HG03565 (cell line): ENCODE measurements around the gene ABHD6.
"Not testable (repeated sequence)": the region's sequence is repeated elsewhere in the genome, so short reads cannot be mapped to it uniquely, and the experiment has no call there.

Experiments used
- ATAC-seq: cut with Tn5 transposase; IDR thresholded peaks from one replicate; pipeline ENCODE4 v1.9.1; 2021; ENCODE audit warnings: mild to moderate bottlenecking, moderate library complexity; ENCODE audit not compliant: unreplicated experiment

The ABHD6 gene

DNA sequence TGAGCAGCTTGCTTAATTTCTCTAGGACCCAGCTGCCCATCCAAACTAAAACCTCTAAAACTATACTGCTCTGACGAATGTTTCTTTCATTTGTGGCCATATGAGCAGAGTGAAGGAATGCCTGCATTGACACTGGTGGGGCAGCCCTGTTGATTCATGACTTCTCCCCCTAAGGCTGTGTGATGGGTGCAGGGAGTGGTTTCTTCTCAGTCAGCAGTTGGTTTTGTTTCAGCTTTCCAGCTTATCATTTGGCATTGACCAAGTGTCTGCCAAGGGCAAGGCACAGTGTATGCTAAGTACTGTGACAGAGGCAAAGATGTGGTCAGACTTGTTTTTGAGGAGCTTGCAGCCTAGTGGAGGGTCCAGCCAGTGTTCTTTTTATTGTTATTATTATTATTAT is 4.7 kb downstream of the ABHD6 start:
- no peak for ATAC-seq

DNA sequence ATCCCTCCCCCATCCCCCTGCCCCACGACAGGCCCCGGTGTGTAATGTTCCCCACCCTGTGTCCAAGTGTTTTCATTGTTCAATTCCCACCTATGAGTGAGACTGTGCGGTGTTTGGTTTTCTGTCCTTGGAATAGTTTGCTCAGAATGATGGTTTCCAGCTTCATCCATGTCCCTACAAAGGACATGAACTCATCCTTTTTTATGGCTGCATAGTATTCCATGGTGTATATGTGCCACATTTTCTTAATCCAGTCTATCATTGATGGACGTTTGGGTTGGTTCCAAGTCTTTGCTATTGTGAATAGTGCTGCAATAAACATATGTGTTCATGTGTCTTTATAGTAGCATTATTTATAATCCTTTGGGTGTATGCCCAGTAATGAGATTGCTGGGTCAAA is 5.3 kb downstream of the ABHD6 start:
- ATAC-seq: not testable (repeated sequence)

DNA sequence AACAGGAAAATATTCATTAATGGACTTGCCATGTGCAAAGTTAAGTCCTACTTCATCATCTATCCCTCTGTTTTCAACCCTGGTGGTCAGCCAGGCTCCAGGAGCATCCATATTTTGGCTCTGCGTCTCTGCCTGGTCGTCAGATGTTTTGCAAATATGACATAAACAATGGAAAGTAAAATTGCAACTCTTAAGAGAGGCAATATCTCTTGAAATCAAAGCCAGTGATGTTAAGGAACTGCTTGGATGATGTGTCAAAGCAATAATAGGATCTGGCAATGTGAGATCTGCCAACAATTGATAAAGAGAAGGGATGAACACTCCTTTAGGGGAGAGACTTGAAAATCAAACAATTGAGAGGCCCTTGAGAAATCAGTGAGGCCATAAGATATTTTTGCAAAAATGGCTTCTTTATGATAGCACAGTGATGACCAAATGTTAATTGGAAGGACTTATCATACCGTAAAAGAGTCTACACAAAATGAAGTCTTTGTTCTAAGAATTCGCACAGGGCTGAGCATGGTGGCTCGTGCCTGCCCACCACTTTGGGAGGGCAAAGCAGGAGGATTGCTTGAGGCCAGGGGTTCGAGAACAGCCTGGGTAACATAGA is 6.5 kb downstream of the ABHD6 start:
- no peak for ATAC-seq

DNA sequence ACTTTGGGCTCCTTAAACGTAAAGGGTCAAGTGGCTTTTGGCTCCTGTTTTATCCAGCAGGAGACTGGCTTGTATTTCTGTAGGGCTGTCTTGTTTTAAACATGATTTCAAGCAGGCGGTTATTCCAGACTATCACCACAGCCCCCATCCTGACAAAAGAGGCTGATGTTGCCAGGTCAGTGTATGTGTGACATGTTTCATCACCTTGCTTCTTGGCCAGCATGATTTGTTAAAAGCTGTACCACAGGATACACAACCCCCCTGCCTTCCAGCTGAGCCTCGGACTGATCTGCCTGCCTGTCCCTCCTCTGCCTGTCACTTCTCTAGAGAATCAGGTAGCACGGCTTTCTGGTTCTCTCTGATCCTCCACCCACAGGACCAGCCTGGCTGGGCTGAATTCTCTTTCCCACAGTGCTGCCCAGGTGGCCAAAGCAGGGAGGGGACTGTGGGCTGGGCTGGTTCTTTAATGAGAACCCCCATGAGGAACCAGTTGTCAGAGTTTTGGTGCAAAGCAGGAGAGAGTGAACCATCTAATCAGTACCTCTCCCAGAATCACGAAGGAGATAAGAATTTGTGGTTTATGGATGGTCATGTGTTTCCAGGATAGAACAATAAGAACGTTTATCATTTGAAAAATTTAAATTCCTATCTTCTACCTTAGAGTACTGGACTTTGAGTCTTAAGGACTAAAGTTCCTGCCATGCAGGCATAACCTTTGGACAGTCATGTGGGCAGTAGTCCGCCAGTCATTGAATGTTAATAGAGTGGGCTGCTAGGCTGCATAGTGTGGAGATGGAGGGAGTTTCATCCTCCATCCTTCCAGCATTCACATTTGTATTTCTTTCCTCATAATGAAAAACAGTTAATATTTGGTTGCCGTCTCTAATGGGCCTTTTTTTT is 8.8 kb downstream of the ABHD6 start:
- ATAC-seq: no peak

DNA sequence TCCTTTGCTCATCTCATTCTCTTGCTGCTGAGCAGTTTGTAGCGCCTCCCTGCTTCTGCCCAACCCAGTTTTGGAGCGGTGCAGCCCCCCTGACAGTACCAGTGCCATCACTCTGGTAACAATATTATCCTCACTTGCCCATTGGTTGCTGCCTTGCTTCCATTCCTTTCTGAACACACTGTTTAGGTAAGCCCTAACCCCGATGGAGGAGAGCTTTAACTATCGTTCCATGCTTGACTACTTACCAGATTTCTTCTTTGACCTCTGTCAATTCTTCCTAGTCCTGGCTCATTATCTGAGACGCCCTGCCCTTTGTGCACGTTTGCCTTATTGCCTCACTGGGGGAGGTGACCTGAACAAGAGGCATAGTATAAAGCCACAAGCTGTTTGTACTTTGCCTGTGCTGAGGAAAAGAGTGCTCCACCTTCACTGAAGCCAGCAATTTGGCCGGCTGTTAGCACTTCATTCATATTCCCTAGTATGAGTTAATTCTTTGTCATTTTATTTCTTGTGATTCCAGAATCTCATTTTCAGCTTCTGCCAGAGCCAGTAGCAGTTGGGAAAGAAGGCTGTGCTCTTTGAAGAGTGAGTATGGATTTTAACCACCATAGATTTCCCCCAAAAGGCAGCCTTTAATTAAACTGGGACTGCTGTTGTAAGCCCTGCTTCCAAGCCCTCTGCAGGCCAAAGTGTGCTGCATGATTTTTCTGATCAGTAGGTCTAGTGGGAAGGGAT is 11.9 kb downstream of the ABHD6 start:
- no peak for ATAC-seq

DNA sequence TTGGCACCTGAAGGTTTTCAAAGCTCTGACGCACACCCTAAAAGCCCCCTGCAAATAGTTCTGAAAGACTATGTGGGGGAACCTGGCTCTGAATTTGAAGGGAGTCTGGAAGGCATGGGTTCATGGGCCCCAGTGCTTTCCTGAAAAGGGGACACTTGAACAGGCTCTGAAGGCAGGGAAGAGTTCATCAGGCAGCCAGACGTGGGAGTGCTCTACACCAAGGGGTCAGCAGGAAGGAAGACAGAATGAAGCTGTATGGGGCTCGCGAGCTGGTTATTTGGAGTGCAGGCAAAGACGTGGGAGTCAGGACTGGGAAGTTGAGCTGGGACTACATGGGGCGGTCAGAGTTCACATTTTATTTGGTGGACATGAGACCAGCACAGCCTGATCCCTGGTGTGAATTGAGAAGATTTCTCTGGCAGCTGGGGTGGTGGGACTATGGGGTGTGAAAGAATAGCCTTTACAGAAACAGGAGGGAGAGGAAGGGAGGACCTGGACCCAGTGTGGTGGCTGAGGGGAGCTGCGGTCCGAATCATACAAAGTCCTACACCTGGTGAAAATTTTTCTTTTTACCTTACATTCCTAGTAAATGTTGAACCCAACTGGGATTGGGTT is 12.6 kb downstream of the ABHD6 start:
- ATAC-seq: no peak

DNA sequence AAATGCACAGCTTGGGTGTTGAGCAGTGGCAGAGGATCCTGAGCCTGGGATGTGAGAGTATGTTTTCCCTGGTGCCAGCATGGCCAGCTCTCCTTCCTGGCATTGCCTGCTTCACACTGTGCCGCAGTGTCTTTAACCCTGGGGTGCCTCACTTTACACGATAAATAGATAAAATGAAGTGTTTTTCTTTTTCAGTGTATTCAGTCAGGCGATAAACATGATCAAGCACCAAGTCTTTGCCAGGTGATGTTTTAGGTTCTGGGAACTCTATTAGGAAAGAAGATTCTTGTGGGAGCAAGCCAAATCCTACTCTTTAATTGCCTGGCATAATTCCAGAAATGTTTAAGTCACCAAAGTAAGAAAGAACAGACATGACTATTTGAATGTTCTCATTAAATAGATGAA is 14.0 kb downstream of the ABHD6 start:
- ATAC-seq: no peak

DNA sequence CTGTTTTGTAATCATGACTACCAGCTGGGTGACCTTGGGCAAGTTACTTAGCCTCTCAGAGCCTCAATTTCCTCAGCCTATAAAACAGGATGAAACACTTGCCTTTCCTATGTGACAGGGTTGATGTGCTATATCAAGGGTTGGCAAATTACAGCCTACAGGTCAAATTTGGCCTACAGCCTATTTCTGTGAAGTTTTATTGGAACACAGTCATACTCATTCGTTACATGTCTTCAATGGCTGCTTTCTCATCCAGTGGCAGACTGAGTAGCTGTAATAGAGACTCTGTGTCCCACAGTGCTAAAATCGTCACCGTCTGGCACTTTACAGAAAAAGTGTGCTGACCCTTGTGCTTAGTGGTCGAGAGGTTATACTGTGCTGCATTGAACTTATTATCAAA is 16.6 kb downstream of the ABHD6 start:
- no peak for ATAC-seq

DNA sequence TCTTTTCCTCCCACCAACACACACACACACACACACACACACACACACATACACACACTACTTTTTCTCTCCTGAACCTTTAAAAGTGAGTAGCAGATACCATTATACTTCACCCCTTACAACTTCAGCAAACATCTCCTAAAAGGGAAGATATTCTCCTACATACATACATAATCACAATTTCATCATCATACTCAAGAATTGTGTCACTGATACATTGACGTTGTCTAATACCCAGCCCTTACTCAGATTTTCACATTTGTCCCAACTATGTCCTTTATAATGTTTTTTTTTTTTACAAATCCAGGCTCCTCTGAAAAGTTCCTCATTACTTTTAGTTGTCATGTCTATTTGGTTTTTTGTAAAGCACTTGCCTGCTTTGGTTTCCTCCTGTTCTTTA is 18.5 kb downstream of the ABHD6 start:
- no peak for ATAC-seq

DNA sequence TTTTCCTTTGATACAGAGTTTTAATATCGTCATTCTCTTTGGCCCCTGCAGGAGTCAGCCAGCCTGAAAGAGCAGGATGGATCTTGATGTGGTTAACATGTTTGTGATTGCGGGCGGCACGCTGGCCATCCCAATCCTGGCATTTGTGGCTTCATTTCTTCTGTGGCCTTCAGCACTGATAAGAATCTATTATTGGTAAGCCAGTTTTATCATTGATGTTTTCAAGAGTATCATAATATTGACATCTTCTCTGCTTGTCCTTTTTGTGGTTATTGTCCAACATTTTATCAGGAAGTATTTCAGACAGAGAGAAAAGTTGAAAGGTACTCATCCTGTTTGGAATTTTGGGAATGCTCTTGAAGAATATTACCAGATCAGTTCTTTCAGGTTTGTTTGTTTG is 18.9 kb downstream of the ABHD6 start:
- ATAC-seq: no peak

DNA sequence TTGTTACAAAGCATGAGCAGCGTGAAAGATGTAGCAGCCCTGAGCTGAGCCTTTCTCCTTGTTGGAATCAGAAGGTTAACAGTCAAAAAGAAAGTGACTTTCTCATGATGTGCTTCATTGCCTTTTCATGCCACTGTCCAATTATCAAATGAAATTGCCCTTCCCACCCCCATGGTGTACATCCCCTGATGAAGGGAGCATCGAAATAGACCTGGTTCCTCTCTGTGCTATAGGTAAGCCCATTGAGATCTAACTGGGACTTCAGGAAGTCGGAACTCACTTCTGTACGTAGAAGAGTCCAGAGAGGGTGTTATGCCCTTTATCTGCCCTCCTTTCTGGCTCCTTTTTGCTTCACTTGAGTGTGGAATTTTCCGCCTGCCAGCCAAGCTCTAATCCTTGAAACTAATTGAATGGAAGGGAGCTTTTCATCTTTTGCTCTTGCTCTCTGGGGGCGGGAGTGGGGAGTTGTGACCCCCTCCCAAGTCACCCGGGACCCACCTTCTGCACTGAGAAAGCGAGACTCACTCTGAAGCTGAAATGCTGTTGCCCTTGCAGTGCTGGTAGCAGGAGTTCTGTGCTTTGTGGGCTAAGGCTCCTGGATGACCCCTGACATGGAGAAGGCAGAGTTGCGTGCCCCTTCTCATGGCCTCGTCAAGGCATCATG is 20.9 kb downstream of the ABHD6 start:
- no peak for ATAC-seq

DNA sequence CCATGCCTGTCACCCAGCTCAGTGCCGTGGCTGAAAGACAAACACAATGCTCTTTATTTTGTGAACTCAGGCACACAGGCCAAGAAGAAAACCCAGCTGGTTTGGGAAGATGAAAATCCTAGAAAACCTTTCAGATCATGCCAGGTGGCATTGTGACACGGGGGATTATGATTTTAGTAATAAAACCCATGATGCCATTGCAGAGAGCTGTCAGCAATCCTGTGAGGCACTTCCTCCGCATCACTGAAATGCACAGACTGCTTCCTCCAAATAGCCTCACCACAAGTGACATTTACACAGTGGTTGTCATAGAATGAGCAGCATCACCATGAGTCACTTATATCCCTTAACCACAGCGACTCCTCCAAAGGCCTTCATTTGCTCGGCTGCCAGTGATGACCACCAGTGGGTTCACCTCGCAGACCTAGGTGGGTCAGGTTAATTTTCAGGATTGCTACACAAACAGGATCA is 22.7 kb downstream of the ABHD6 start:
- ATAC-seq: no peak

DNA sequence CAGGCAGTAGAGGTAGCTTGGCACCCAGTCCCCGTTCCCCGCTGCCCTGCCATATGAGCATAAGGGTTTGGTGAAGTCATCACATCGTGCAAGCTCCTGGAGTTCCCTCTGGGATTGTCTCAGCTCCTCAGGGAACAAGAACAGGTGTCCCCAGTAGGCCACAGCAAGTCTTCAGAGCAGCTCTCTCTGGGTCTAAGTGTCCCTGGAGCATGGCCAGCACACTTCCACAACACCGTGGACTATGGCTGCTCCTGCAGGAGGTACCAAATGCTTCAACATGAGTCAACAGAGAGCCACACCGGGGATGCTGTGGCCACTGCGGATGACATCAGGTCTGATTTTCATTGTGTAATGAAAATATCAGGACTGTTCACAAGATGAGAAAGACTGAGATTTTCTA is 23.1 kb downstream of the ABHD6 start:
- ATAC-seq: no peak

DNA sequence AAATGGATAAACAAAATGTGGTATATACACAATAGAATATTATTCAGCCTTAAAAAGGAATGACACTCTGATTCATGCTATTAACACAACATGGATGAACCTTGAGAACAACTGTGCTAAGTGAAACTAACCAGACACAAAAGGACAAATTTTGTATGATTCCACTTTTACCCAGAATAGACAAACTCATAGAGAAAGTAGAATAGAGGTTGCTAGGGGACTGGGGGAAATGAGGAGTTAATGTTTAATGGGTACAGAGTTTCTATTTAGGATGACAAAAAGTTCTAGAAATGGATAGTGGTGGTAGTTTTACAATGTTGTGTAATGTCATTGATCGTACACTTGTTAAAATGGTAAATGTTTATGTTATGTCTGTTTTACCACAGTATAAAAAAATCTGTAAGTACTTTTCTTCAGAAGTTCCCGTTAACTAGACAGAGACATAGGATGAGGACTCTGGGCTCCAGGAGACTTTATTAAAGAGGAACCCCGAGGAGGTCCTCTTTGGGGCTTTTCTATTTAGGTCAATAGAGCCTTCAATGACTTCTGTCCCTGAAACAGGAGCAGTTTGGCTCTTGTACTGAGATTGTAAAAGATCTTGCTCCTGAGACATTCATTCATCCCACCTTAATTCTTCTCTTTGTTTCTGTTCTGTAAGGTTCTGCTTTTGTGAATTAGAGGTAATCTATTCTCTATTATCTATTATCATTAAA is 24.5 kb downstream of the ABHD6 start:
- no peak for ATAC-seq

DNA sequence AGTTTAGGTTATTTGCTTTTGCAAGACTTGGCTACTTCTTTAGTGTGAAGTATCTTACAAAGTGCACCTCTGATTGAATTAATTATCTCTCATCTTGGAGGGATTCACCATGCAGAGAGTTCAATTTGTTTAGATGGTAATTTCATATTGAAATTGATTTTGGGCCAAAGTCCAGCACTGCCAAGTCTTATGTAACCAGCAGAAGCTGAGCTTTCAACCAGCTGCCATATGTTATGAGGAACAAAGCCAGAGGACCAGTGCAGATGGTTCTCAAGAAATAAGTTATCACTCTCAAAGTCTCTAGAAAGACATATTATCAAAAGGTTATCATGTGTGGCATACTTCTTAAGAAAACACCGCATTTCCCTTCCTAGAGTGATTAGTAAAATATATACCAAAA is 29.0 kb downstream of the ABHD6 start:
- ATAC-seq: no peak

DNA sequence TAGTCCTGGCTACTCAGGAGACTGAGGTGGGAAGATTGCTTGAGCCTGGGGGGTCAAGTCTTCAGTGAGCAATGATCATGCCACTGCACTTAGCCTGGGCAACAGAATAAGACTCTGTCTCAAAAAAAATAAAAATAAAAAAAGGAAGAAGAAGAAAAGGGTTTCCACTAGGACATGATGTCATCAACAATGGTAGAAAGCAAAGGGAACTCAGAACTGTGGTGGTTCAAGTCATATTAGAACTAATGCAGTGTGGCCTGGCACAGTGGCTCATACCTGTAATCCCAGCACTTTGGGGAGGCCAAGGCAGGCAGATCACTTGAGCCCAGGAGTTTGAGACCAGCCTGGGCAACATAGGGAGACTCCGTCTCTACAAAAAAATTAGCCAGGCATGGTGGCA is 30.0 kb downstream of the ABHD6 start:
- ATAC-seq: not testable (repeated sequence)

DNA sequence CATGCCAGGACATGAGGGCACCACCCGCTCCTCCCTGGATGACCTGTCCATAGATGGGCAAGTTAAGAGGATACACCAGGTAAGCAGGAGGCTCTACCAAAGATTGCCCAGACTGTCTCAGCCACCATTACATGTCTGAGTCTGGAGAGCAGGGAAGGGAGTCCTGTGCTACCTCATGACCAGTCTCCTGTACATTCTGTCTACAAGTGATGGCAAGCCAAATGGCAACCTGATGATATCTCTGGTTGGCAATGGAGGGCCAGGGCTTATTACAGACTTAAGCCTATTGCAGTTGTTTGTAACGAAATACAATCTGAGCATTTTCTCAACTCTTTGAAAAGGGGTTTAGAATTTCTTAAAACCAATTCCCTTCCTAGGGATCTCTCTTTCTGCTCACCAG is 31.8 kb downstream of the ABHD6 start:
- no peak for ATAC-seq

DNA sequence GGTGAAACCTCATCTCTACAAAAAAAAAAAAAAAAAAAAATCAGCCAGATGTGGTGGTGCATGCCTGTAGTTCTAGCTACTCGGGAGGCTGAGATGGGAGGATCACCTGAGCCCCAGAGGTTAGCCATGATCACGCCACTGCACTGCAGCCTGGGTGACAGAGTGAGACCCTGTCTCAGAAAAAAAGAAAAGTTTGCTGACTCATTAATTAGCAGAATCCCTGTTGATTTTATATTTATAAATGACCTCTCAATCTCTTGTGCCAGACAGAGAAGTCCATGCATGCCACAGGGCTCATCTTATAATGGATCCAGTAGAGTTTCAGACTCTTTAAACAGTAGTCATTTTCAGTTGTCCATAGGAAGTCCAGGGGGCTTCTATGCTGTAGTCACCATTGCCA is 32.9 kb downstream of the ABHD6 start:
- ATAC-seq: no peak

DNA sequence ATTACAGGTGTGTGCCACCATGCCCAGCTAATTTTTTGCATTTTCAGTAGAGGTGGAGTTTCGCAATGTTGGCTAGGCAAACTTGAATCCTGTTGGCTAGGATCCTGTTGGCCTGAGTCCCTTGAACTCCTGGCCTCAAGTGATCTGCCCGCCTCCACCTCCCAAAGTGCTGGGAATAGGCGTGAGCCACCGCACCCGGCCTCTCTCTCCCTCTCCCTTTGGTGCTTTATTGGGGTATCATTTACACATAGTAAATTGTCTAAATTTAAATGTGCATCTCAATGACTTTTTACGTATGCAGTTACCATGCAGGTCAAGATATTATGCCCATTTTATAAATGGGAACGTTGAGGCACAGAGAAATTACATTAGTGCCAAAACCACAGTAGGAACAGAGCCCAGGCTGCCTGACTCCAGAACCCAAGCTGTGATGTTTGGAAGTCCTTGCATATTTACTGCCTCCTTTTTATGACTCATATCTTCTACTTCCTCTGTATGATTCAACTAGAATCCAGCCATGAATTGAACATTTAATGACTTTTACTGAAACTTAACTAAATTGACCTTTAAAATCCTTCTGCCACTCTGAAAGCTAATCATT is 34.4 kb downstream of the ABHD6 start:
- ATAC-seq: no peak

DNA sequence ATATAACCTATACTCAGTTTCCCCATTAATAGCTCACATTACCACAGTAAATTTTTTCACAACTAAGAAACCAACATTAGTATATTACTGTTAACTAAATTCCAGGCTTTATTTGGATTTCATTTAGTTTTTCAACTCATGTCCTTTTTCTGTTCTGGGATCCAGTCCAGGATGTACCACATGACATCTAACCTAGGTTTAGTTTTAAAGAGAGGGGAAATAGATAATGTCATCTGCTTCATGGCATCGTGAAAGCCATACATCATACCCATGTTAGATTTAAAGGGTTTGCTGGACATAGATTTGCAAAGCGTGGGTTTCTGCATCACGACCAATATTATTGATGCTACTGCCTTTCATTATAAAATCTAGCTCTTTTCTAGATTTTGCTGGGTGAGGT is 35.3 kb downstream of the ABHD6 start:
- no peak for ATAC-seq
